Caco-2 (cell line): Measurements from ENCODE around the gene TWNK. TPM values are rescaled to one million over a fixed set of nuclear protein-coding genes. Genes with fewer than 3 reads are reported as not detected.

ENCODE experiments used
- BruUV-seq: library from RNA; stranded (reverse); fragments of 400-500 nt; replicated peaks from 2 replicates; lab custom pipeline; 2021; lab: Mats Ljungman, UMichigan
- CTCF ChIA-PET: fragments of 300-600 bp; sonication (Branson Sonifier 250); formaldehyde crosslinking; loops from one replicate; lab custom pipeline; 2022; ENCODE audit warnings: antibody characterized with exemption; lab: Charles Lee
- POLR2A ChIA-PET: fragments of 300-600 bp; sonication (Branson Sonifier 250); formaldehyde crosslinking; loops from one replicate; lab custom pipeline; 2022; ENCODE audit warnings: antibody characterized with exemption; lab: Charles Lee
- DNase-seq, 2 experiments: peaks; one replicate each; pipeline versions ENCODE4 v3.0.0 to v3.0.0-alpha.2; 2020 to 2022
- H3K27me3 ChIP-seq: replicated peaks from 2 replicates; pipeline ENCODE4 v1.6.0; 2011; ENCODE audit warnings: low read length; ENCODE audit not compliant: control insufficient read depth, insufficient read depth
- H3K36me3 ChIP-seq: 2 replicates; pipeline ENCODE4 v1.5.1; 2011; ENCODE audit warnings: low read length; ENCODE audit not compliant: control insufficient read depth, insufficient read depth
- H3K4me1 ChIP-seq: fragments of 250-450 bp; sonication (Bioruptor Pico); 2 replicates; pipeline ENCODE4 v1.5.1; 2020; ENCODE audit warnings: mild to moderate bottlenecking
- H3K4me3 ChIP-seq: 2 replicates; pipeline ENCODE4 v1.5.1; 2011; ENCODE audit warnings: low read depth, mild to moderate bottlenecking, control low read depth, low read length
- H3K9me3 ChIP-seq: fragments of 250-450 bp; sonication (Bioruptor Pico); 2 replicates; pipeline ENCODE4 v1.5.1; 2020; ENCODE audit warnings: mild to moderate bottlenecking, moderate library complexity
- H3K27ac Mint-ChIP-seq: one replicate; pipeline ENCODE4 v1.8.0; 2022; ENCODE audit warnings: mixed read lengths; ENCODE audit not compliant: unreplicated experiment
- H3K27me3 Mint-ChIP-seq: one replicate; pipeline ENCODE4 v1.8.0; 2022; ENCODE audit warnings: mixed read lengths; ENCODE audit not compliant: insufficient read depth, unreplicated experiment
- H3K36me3 Mint-ChIP-seq: one replicate; pipeline ENCODE4 v1.8.0; 2022; ENCODE audit warnings: mild to moderate bottlenecking, mixed read lengths; ENCODE audit not compliant: insufficient read depth, unreplicated experiment
- H3K4me1 Mint-ChIP-seq: one replicate; pipeline ENCODE4 v1.8.0; 2022; ENCODE audit warnings: low read depth, mixed read lengths; ENCODE audit not compliant: unreplicated experiment
- H3K4me3 Mint-ChIP-seq: one replicate; pipeline ENCODE4 v1.8.0; 2022; ENCODE audit warnings: mild to moderate bottlenecking, moderate library complexity, mixed read lengths; ENCODE audit not compliant: unreplicated experiment
- H3K9me3 Mint-ChIP-seq: one replicate; pipeline ENCODE4 v1.8.0; 2022; ENCODE audit warnings: mixed read lengths; ENCODE audit not compliant: unreplicated experiment
- CTCF ChIP-seq, 2 experiments: fragments of 200-600 bp in 1 of 2; IDR thresholded peaks; 1 replicate in 1 of 2; 2 replicates in 1 of 2; pipeline versions ENCODE4 v1.5.1 to v1.8.0; 2011 to 2022; ENCODE audit warnings: antibody characterized with exemption in 1 of 2, control low read depth in 1 of 2, inconsistent platforms in 1 of 2, low read depth in 1 of 2, low read length in 1 of 2, mild to moderate bottlenecking in 1 of 2, moderate library complexity in 1 of 2; ENCODE audit not compliant: insufficient read depth in 1 of 2, severe bottlenecking in 1 of 2, unreplicated experiment in 1 of 2
- intact Hi-C: fragments of 100-400 bp; cut with micrococcal nuclease; formaldehyde crosslinking; loops from one replicate; pipeline ENCODE4 v1.10.0; 2022; ENCODE audit not compliant: unreplicated experiment
- total RNA-seq: library from RNA; stranded (reverse); gene quantifications from 2 replicates; pipeline ENCODE4 v1.2.3, GENCODE V29; 2022

The TWNK gene
- total RNA-seq, 1 experiment from 2014 or later, result 29.8 TPM

- no peak for TF ChIP-seq CTCF (IDR thresholded peaks at IDR 0.05; ENCODE audit: insufficient read depth in 1 of 2, low read depth in 1 of 2, low read length in 1 of 2, severe bottlenecking in 1 of 2, unreplicated experiment in 1 of 2)
- intact Hi-C loops, result no loop called here
- no peaks in the 10 kb centered on the region for H3K27me3 ChIP-seq
- H3K4me1 ChIP-seq, result peaks cover 9% of the 10 kb centered on the region
- H3K27me3 Mint-ChIP-seq, result no peaks in the 10 kb centered on the region
- CTCF ChIA-PET, result interaction anchor here (0.6 kb wide), 1 partner anchor 17 kb away, joined by 3 read pairs; no protein-coding TSS in a partner anchor
- H3K4me3 Mint-ChIP-seq, result no peak overlapping the region
- BruUV-seq, result no TSS peak
- POLR2A ChIA-PET, result no interaction called here
- DNase-seq, result no peak
- H3K4me3 ChIP-seq, result no peak overlapping the region
- no peaks in the 10 kb centered on the region for H3K9me3 Mint-ChIP-seq
- peaks cover 12% of the 10 kb centered on the region for H3K36me3 ChIP-seq
- H3K4me1 Mint-ChIP-seq, result peaks cover 8% of the 10 kb centered on the region
- H3K27ac Mint-ChIP-seq, result no peak overlapping the region
- H3K9me3 ChIP-seq, result no peaks in the 10 kb centered on the region
- peaks cover 48% of the 10 kb centered on the region for H3K36me3 Mint-ChIP-seq
These were observed 6.1 kb upstream of the TWNK start for GRCh38 chr10:100981178-100981772.

GRCh38 chr10:100982916-100983830 lies 4.2 kb upstream of the TWNK start:
- ChIA-PET CTCF (no interaction called here), POLR2A (no interaction called here)
- Histone ChIP-seq H3K36me3 (peaks cover 10% of the 10 kb centered on the region), H3K9me3 (no peaks in the 10 kb centered on the region), H3K4me1 (peaks cover 4% of the 10 kb centered on the region), H3K4me3 (no peak overlapping the region), H3K27me3 (no peaks in the 10 kb centered on the region)
- no peak for TF ChIP-seq CTCF (IDR thresholded peaks at IDR 0.05; ENCODE audit: insufficient read depth in 1 of 2, low read depth in 1 of 2, low read length in 1 of 2, severe bottlenecking in 1 of 2, unreplicated experiment in 1 of 2)
- Mint-ChIP-seq H3K27ac (no peak overlapping the region), H3K27me3 (no peaks in the 10 kb centered on the region), H3K36me3 (peaks cover 60% of the 10 kb centered on the region), H3K4me3 (no peak overlapping the region), H3K4me1 (peaks cover 10% of the 10 kb centered on the region), H3K9me3 (no peaks in the 10 kb centered on the region)
- no TSS peak for BruUV-seq
- intact Hi-C loops, result no loop called here
- peak in 1 of 2 experiments; percentile 31 for DNase-seq

GRCh38 chr10:100983868-100984671 lies 3.3 kb upstream of the TWNK start:
- Mint-ChIP-seq H3K36me3 (peaks cover 57% of the 10 kb centered on the region), H3K4me1 (peaks cover 10% of the 10 kb centered on the region), H3K4me3 (no peak overlapping the region), H3K27ac (peak overlapping the region; percentile 14), H3K27me3 (no peaks in the 10 kb centered on the region), H3K9me3 (no peaks in the 10 kb centered on the region)
- peaks cover 6% of the 10 kb centered on the region for H3K36me3 ChIP-seq
- BruUV-seq, result no TSS peak
- H3K4me3 ChIP-seq, result no peak overlapping the region
- TF ChIP-seq CTCF (IDR thresholded peaks at IDR 0.05; ENCODE audit: insufficient read depth in 1 of 2, low read depth in 1 of 2, low read length in 1 of 2, severe bottlenecking in 1 of 2, unreplicated experiment in 1 of 2), result no peak
- H3K4me1 ChIP-seq, result peaks cover 4% of the 10 kb centered on the region
- DNase-seq, result peak in 1 of 2 experiments; percentile 31
- no peaks in the 10 kb centered on the region for H3K27me3 ChIP-seq
- ChIA-PET POLR2A (no interaction called here), CTCF (no interaction called here)
- H3K9me3 ChIP-seq, result no peaks in the 10 kb centered on the region
- intact Hi-C loops, result no loop called here
